Loucy (cell line): ENCODE results near the gene TMEM39B.
"Not testable (repeated sequence)": the region's sequence is repeated elsewhere in the genome, so short reads cannot be mapped to it uniquely, and the experiment has no call there.

Experiments used
- H2AFZ ChIP-seq: fragments of 200-600 bp; sonication (generic); 2 replicates; pipeline ENCODE4 v1.6.0; 2016; ENCODE audit warnings: antibody characterized with exemption, mild to moderate bottlenecking, low read length, moderate library complexity
- H3F3A ChIP-seq: fragments of 200-600 bp; 2 replicates; pipeline ENCODE4 v1.6.0; 2016; ENCODE audit warnings: antibody characterized with exemption, low read depth, mild to moderate bottlenecking
- H3K27me3 ChIP-seq: fragments of 200-600 bp; sonication (generic); 2 replicates; pipeline ENCODE4 v1.6.1; 2014; ENCODE audit warnings: low read length, mild to moderate bottlenecking; ENCODE audit not compliant: insufficient read depth, poor library complexity, severe bottlenecking
- H3K36me3 ChIP-seq: fragments of 200-600 bp; sonication (generic); 2 replicates; pipeline ENCODE4 v1.6.1; 2016; ENCODE audit warnings: low read length; ENCODE audit not compliant: insufficient read depth
- H3K4me1 ChIP-seq: fragments of 200-600 bp; sonication (generic); 2 replicates; pipeline ENCODE4 v1.5.1; 2014; ENCODE audit warnings: low read length, mild to moderate bottlenecking; ENCODE audit not compliant: insufficient read depth, poor library complexity, severe bottlenecking
- H3K4me2 ChIP-seq: fragments of 200-600 bp; sonication (generic); 2 replicates; pipeline ENCODE4 v1.6.0; 2014; ENCODE audit warnings: antibody characterized with exemption, low read length, low read depth, mild to moderate bottlenecking; ENCODE audit not compliant: poor library complexity, severe bottlenecking
- H3K4me3 ChIP-seq: fragments of 200-600 bp; sonication (generic); 2 replicates; pipeline ENCODE4 v1.5.1; 2014; ENCODE audit warnings: low read length, mild to moderate bottlenecking, mixed read lengths; ENCODE audit not compliant: poor library complexity, severe bottlenecking
- H3K79me2 ChIP-seq: fragments of 200-600 bp; sonication (generic); 2 replicates; pipeline ENCODE4 v1.6.1; 2014; ENCODE audit warnings: low read length; ENCODE audit not compliant: insufficient read depth
- H3K9ac ChIP-seq: fragments of 200-600 bp; sonication (generic); 2 replicates; pipeline ENCODE4 v1.6.0; 2014; ENCODE audit warnings: mild to moderate bottlenecking, low read depth, low read length, moderate library complexity; ENCODE audit not compliant: poor library complexity, severe bottlenecking
- H3K9me2 ChIP-seq: fragments of 200-600 bp; sonication (generic); replicated peaks from 2 replicates; pipeline ENCODE4 v1.6.1; 2016; ENCODE audit warnings: low read depth, low read length, mixed read lengths
- H3K9me3 ChIP-seq: fragments of 200-600 bp; sonication (generic); 2 replicates; pipeline ENCODE4 v1.6.1; 2014; ENCODE audit warnings: mild to moderate bottlenecking, antibody characterized with exemption, low read length, low read depth; ENCODE audit not compliant: insufficient read depth
- H4K20me1 ChIP-seq: fragments of 200-600 bp; sonication (generic); 2 replicates; pipeline ENCODE4 v1.6.0; 2014; ENCODE audit warnings: antibody characterized with exemption, low read length, mild to moderate bottlenecking; ENCODE audit not compliant: insufficient read depth, poor library complexity, severe bottlenecking
- EZH2phosphoT487 ChIP-seq: fragments of 200-600 bp; IDR thresholded peaks from 2 replicates; pipeline ENCODE4 v1.6.1; 2018; ENCODE audit warnings: antibody characterized with exemption, mild to moderate bottlenecking, moderate library complexity, borderline replicate concordance
- TF ChIP-seq, protein P1 (sequence below): fragments of 200-600 bp; sonication (generic); conservative IDR thresholded peaks from 2 replicates; pipeline ENCODE4 v1.5.1; 2014; ENCODE audit warnings: mild to moderate bottlenecking, antibody characterized with exemption, low read length

TMEM39B gene

DNA sequence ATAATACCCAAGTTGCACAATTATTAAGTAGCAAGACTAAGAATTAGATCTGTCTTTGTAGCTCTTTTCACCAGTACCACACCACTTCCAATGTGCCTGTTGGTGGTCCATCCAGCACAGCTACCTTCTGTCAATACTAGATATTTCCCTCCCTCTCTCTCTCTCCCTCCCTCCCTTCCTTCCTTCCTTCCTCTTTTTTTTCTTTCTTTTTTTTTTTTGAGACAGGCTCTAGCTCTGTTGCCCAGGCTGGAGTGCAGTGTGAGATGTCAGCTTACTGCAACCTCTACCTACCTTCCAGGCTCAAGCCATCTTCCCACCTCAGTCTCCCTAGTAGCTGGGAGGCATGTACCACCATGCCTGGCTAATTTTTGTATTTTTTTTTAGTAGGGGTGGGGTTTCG is 56.2 kb downstream of the TMEM39B start:
- Histone ChIP-seq H3K9me2 (no peaks in the 10 kb centered on the region), H2AFZ (no peak overlapping the region), H3K27me3 (no peaks in the 10 kb centered on the region), H3K4me2 (no peak overlapping the region), H3K9me3 (no peaks in the 10 kb centered on the region), H4K20me1 (peaks cover 21% of the 10 kb centered on the region), H3K4me1 (peaks cover 4% of the 10 kb centered on the region), H3K79me2 (peaks cover 73% of the 10 kb centered on the region), H3K4me3 (no peak overlapping the region), H3F3A (no peaks in the 10 kb centered on the region), H3K9ac (no peak overlapping the region), H3K36me3 (no peaks in the 10 kb centered on the region)
- TF ChIP-seq, protein P1, sequence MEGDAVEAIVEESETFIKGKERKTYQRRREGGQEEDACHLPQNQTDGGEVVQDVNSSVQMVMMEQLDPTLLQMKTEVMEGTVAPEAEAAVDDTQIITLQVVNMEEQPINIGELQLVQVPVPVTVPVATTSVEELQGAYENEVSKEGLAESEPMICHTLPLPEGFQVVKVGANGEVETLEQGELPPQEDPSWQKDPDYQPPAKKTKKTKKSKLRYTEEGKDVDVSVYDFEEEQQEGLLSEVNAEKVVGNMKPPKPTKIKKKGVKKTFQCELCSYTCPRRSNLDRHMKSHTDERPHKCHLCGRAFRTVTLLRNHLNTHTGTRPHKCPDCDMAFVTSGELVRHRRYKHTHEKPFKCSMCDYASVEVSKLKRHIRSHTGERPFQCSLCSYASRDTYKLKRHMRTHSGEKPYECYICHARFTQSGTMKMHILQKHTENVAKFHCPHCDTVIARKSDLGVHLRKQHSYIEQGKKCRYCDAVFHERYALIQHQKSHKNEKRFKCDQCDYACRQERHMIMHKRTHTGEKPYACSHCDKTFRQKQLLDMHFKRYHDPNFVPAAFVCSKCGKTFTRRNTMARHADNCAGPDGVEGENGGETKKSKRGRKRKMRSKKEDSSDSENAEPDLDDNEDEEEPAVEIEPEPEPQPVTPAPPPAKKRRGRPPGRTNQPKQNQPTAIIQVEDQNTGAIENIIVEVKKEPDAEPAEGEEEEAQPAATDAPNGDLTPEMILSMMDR, result no peak
- TF ChIP-seq EZH2phosphoT487, result no peak

DNA sequence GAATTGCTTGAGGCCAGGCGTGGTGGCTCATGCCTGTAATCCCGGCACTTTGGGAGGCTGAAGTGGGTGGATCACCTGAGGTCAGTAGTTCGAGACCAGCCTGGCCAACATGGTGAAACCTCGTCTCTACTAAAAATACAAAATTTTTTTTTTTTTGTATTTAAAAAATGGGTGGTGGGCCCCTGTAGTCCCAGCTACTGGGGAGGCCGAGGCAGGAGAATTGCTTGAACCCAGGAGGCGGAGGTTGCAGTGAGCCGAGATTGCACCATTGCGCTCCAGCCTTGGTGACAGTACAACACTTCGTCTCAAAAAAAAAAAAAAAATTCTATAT is 61.2 kb downstream of the TMEM39B start:
- not testable (repeated sequence) for H3K9ac ChIP-seq, H3K9me2 ChIP-seq, H3K4me3 ChIP-seq, H3K4me1 ChIP-seq, H3K27me3 ChIP-seq, H3K9me3 ChIP-seq, H4K20me1 ChIP-seq, H3K4me2 ChIP-seq, H3F3A ChIP-seq, H2AFZ ChIP-seq, H3K36me3 ChIP-seq
- peaks cover 60% of the 10 kb centered on the region for H3K79me2 ChIP-seq

DNA sequence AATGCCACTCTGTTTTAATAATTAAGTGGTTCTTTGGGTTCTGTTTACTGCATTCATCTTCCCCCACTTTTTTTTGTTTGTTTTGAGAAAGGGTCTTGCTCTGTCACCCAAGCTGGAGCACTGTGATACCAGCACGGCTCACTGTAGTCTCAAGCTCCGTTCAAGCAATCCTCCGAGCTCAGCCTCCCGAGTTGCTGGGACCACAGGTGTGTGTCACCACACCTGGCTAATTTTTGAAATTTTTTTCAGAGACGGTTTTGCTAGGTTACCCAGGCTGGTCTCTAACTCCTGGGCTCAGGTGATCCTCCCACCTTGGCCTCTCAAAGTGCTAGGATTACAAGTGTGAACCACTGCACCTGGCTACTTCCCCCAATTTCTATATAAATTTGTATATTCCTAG is 64.4 kb downstream of the TMEM39B start:
- H3K4me1 ChIP-seq, result peaks cover 12% of the 10 kb centered on the region
- peaks cover 23% of the 10 kb centered on the region for H4K20me1 ChIP-seq
- H3K9ac ChIP-seq, result no peak overlapping the region
- TF ChIP-seq EZH2phosphoT487, result no peak
- TF ChIP-seq, protein P1, result no peak
- no peak overlapping the region for H2AFZ ChIP-seq
- no peaks in the 10 kb centered on the region for H3K9me3 ChIP-seq
- H3F3A ChIP-seq, result no peaks in the 10 kb centered on the region
- H3K4me3 ChIP-seq, result no peak overlapping the region
- H3K79me2 ChIP-seq, result peaks cover 67% of the 10 kb centered on the region
- no peak overlapping the region for H3K4me2 ChIP-seq
- no peaks in the 10 kb centered on the region for H3K9me2 ChIP-seq
- H3K36me3 ChIP-seq, result no peaks in the 10 kb centered on the region
- no peaks in the 10 kb centered on the region for H3K27me3 ChIP-seq

DNA sequence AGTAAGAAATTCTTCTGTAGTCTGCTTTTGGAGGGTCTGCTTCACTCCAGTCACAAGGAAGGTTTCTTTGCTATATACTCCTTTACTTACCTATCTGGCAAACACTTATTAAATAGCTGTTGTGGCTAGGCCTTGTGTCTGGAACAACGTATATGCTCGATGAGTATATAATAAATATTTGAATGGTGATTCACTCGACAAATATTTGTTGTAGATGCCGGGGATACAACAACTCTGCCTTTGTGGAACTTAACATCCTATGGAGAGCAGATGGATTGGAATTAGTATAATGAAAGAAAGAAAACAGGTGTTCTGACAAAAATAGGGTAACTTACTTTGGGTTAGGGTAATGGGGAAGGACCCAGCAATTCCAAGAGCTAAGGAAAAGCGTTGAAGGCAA is 66.2 kb downstream of the TMEM39B start:
- Histone ChIP-seq H3K4me2 (peak overlapping the region; percentile 24), H4K20me1 (peaks cover 23% of the 10 kb centered on the region), H2AFZ (no peak overlapping the region), H3K9me3 (no peaks in the 10 kb centered on the region), H3K9me2 (no peaks in the 10 kb centered on the region), H3K4me1 (peaks cover 12% of the 10 kb centered on the region), H3K4me3 (no peak overlapping the region), H3K79me2 (peaks cover 73% of the 10 kb centered on the region), H3F3A (no peaks in the 10 kb centered on the region), H3K36me3 (no peaks in the 10 kb centered on the region), H3K9ac (no peak overlapping the region), H3K27me3 (no peaks in the 10 kb centered on the region)
- TF ChIP-seq, protein P1, result no peak
- TF ChIP-seq EZH2phosphoT487, result no peak
